ENCODE measurements around the gene PRMT7. TPM values are rescaled to one million over a fixed set of nuclear protein-coding genes. Genes with fewer than 3 reads are reported as not detected.

The PRMT7 gene
- total RNA-seq, 1 experiment from 2014 or later, result 59.3 TPM

DNA sequence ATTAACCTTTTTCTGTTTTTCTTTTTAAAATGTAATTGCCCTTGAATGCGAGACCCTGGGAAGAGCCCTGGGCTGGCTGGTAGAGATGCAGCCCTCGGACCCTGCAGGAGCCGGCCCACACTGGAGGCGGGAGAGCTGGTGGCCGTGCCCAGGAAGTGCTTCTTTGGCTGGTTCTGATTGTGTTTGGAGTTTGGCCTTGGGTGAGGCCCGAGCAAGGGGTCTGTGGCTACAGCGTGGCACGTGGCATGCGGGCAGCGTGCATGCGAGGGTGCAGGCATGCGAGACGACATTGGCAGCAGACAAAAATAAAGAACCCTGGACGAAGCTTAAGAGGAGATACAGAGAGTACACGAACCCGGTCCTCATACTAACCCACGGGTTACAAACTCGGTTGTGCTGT lies 49.7 kb downstream of the PRMT7 start:
- no peak overlapping the region for H3K4me3 Mint-ChIP-seq
- H3K9me3 Mint-ChIP-seq, result no peaks in the 10 kb centered on the region
- no peak for DNase-seq (ENCODE audit: low spot score)
- H3K4me1 Mint-ChIP-seq, result peaks cover 12% of the 10 kb centered on the region; the same call in 1 of the 2 replicates
- H3K27me3 Mint-ChIP-seq (ENCODE audit: low read depth), result no peaks in the 10 kb centered on the region
- CTCF ChIA-PET, result interaction anchor here (0.8 to 2.6 kb wide), 4 partner anchors 9 to 149 kb away, joined by 3 to 11 read pairs (median 7); no protein-coding TSS in a partner anchor
- H3K27ac Mint-ChIP-seq, result no peak overlapping the region
- POLR2A ChIA-PET, result interaction anchor here (0.5 kb wide), 1 partner anchor 369 kb away, joined by 3 read pairs; no protein-coding TSS in a partner anchor
- ATAC-seq, result no peak
- H3K36me3 Mint-ChIP-seq, result no peaks in the 10 kb centered on the region; the same call in 1 of the 2 replicates
- no peak for TF ChIP-seq ZBTB21 (CRISPR knock-in tag; IDR thresholded peaks at IDR 0.05; ENCODE audit: borderline replicate concordance)

DNA sequence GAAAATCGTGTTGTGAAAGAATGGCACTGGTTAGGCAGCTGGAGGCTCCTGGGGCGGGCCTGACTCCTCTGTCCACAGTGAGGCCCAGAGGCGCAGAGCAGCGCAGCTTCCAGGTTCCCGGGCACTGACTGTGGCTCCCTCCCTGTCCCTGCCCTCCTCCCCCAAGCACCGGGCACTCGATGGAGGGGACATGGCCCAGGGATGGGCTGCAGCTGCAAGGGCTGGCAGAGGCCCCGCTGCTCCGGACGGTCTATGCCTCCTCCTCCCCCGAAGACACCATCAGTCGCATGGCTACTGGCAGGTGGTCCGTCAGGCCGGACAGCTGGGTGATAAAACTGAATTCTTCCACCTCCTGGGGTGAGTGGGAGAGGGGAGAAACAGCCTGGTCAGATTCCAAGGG lies 50.1 kb downstream of the PRMT7 start:
- DNase-seq (ENCODE audit: low spot score) (no peak), ATAC-seq (no peak)
- ChIA-PET CTCF (interaction anchor here (1.0 to 2.6 kb wide), 4 partner anchors 8 to 148 kb away, joined by 3 to 11 read pairs (median 8); no protein-coding TSS in a partner anchor), POLR2A (interaction anchor here (0.5 kb wide), 1 partner anchor 369 kb away, joined by 3 read pairs; no protein-coding TSS in a partner anchor)
- Mint-ChIP-seq H3K4me3 (no peak overlapping the region), H3K9me3 (no peaks in the 10 kb centered on the region), H3K27ac (no peak overlapping the region), H3K4me1 (peaks cover 12% of the 10 kb centered on the region; the same call in 1 of the 2 replicates), H3K27me3 (ENCODE audit: low read depth) (no peaks in the 10 kb centered on the region), H3K36me3 (no peaks in the 10 kb centered on the region; the same call in 1 of the 2 replicates)
- no peak for TF ChIP-seq GRHL2 (CRISPR knock-in tag; IDR thresholded peaks at IDR 0.05; ENCODE audit: insufficient replicate concordance, severe bottlenecking)
- TF ChIP-seq MYBL2 (CRISPR knock-in tag; IDR thresholded peaks at IDR 0.05), result no peak
- no peak for TF ChIP-seq RELA (CRISPR knock-in tag; IDR thresholded peaks at IDR 0.05; ENCODE audit: borderline replicate concordance)
- no peak for TF ChIP-seq TEAD1 (CRISPR knock-in tag; IDR thresholded peaks at IDR 0.05)
- no peak for TF ChIP-seq ZNF121 (CRISPR knock-in tag; IDR thresholded peaks at IDR 0.05)
- TF ChIP-seq, protein P1, sequence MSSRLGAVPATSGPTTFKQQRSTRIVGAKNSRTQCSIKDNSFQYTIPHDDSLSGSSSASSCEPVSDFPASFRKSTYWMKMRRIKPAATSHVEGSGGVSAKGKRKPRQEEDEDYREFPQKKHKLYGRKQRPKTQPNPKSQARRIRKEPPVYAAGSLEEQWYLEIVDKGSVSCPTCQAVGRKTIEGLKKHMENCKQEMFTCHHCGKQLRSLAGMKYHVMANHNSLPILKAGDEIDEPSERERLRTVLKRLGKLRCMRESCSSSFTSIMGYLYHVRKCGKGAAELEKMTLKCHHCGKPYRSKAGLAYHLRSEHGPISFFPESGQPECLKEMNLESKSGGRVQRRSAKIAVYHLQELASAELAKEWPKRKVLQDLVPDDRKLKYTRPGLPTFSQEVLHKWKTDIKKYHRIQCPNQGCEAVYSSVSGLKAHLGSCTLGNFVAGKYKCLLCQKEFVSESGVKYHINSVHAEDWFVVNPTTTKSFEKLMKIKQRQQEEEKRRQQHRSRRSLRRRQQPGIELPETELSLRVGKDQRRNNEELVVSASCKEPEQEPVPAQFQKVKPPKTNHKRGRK (CRISPR knock-in tag; IDR thresholded peaks at IDR 0.05; ENCODE audit: borderline replicate concordance), result no peak
- TF ChIP-seq CBFB (CRISPR knock-in tag; IDR thresholded peaks at IDR 0.05; ENCODE audit: low read depth), result no peak
- no peak for TF ChIP-seq CREB1 (CRISPR knock-in tag; IDR thresholded peaks at IDR 0.05)

DNA sequence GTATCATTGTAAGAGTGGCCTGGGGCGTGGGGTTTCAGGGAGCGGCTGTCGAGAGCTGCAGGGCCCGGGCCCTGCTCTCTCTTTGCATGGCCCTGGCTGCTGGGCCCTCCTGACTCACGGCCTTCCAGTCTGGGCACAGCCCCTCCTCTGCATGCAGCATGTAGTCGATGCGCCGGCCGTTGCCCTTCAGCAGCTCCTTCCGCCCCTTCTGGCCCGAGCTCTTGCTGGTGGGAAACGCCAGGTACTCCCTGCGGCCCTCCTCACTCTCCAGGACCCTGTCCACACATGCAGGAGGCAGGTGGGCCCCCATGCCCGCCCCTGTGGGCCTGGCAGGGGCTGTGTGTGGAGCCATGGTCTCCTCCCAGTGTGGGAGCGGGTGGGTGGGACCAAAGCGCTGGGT lies 50.7 kb downstream of the PRMT7 start:
- H3K27me3 Mint-ChIP-seq (ENCODE audit: low read depth), result no peaks in the 10 kb centered on the region
- H3K27ac Mint-ChIP-seq, result no peak overlapping the region
- POLR2A ChIA-PET, result no interaction called here
- H3K9me3 Mint-ChIP-seq, result no peaks in the 10 kb centered on the region
- H3K4me3 Mint-ChIP-seq, result no peak overlapping the region
- DNase-seq (ENCODE audit: low spot score) (no peak), ATAC-seq (no peak)
- H3K4me1 Mint-ChIP-seq, result peaks cover 12% of the 10 kb centered on the region; the same call in 1 of the 2 replicates
- CTCF ChIA-PET, result interaction anchor here (1.0 to 3.9 kb wide), 4 partner anchors 8 to 147 kb away, joined by 3 to 26 read pairs (median 8); no protein-coding TSS in a partner anchor
- no peaks in the 10 kb centered on the region; the same call in 1 of the 2 replicates for H3K36me3 Mint-ChIP-seq
- TF ChIP-seq NFATC4 (CRISPR knock-in tag; IDR thresholded peaks at IDR 0.05) (no peak), JAZF1 (CRISPR knock-in tag; IDR thresholded peaks at IDR 0.05) (no peak), PRRX2 (CRISPR knock-in tag; IDR thresholded peaks at IDR 0.05) (no peak), ZNF671 (CRISPR knock-in tag; IDR thresholded peaks at IDR 0.05) (no peak), TEAD4 (CRISPR knock-in tag; IDR thresholded peaks at IDR 0.05) (no peak), KAT7 (CRISPR knock-in tag; IDR thresholded peaks at IDR 0.05; ENCODE audit: borderline replicate concordance) (no peak)
- TF ChIP-seq, protein P2, sequence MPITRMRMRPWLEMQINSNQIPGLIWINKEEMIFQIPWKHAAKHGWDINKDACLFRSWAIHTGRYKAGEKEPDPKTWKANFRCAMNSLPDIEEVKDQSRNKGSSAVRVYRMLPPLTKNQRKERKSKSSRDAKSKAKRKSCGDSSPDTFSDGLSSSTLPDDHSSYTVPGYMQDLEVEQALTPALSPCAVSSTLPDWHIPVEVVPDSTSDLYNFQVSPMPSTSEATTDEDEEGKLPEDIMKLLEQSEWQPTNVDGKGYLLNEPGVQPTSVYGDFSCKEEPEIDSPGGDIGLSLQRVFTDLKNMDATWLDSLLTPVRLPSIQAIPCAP (CRISPR knock-in tag; IDR thresholded peaks at IDR 0.05), result no peak
- TF ChIP-seq, protein P3, sequence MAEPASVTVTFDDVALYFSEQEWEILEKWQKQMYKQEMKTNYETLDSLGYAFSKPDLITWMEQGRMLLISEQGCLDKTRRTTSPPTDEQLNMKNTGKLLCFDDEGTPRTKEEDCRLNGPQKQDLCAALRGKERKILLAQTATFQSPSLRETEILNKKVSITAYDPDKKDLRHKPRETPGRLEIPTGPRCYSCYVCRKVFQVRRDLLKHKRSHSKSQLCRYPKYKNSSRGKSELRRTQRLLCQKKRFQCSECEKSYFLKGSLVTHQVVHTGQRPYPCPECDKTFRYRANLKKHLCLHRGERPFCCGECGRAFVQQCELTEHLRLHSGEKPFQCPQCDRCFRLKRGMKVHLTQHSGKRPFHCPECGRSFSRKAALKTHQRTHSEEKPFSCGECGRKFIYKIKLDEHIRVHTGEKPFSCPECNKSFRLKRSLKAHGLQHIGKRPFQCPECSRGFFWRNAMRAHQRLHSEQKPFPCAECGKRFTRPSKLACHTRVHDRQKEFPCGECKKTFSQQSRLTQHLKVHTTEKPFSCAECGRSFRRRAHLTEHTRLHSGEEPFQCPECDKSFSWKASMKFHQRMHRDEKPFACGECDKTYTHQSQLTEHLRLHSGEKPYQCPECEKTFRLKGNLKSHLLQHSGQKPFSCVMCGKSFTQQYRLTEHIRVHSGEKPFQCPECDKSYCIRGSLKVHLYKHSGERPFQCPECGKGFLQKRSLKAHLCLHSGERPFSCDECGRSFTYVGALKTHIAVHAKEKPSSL (CRISPR knock-in tag; conservative IDR thresholded peaks at IDR 0.05), result no peak
- TF ChIP-seq, protein P4, sequence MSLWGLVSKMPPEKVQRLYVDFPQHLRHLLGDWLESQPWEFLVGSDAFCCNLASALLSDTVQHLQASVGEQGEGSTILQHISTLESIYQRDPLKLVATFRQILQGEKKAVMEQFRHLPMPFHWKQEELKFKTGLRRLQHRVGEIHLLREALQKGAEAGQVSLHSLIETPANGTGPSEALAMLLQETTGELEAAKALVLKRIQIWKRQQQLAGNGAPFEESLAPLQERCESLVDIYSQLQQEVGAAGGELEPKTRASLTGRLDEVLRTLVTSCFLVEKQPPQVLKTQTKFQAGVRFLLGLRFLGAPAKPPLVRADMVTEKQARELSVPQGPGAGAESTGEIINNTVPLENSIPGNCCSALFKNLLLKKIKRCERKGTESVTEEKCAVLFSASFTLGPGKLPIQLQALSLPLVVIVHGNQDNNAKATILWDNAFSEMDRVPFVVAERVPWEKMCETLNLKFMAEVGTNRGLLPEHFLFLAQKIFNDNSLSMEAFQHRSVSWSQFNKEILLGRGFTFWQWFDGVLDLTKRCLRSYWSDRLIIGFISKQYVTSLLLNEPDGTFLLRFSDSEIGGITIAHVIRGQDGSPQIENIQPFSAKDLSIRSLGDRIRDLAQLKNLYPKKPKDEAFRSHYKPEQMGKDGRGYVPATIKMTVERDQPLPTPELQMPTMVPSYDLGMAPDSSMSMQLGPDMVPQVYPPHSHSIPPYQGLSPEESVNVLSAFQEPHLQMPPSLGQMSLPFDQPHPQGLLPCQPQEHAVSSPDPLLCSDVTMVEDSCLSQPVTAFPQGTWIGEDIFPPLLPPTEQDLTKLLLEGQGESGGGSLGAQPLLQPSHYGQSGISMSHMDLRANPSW (CRISPR knock-in tag; conservative IDR thresholded peaks at IDR 0.05; ENCODE audit: low read depth), result no peak
- TF ChIP-seq, protein P5, sequence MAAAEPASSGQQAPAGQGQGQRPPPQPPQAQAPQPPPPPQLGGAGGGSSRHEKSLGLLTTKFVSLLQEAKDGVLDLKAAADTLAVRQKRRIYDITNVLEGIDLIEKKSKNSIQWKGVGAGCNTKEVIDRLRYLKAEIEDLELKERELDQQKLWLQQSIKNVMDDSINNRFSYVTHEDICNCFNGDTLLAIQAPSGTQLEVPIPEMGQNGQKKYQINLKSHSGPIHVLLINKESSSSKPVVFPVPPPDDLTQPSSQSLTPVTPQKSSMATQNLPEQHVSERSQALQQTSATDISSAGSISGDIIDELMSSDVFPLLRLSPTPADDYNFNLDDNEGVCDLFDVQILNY (CRISPR knock-in tag; IDR thresholded peaks at IDR 0.05), result no peak
- TF ChIP-seq, protein P6, sequence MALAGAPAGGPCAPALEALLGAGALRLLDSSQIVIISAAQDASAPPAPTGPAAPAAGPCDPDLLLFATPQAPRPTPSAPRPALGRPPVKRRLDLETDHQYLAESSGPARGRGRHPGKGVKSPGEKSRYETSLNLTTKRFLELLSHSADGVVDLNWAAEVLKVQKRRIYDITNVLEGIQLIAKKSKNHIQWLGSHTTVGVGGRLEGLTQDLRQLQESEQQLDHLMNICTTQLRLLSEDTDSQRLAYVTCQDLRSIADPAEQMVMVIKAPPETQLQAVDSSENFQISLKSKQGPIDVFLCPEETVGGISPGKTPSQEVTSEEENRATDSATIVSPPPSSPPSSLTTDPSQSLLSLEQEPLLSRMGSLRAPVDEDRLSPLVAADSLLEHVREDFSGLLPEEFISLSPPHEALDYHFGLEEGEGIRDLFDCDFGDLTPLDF (CRISPR knock-in tag; IDR thresholded peaks at IDR 0.05), result no peak
